ENCODE results near the gene PTPRA. TPM values are rescaled to one million over a fixed set of nuclear protein-coding genes. Genes with fewer than 3 reads are reported as not detected.

Gene PTPRA
- total and polyA plus RNA-seq, 10 of the 15 experiments (the other 5 are each of a cell fraction or from before 2014, with no cell fraction given): 3.9 to 62.1 (median 34.6) TPM

DNA sequence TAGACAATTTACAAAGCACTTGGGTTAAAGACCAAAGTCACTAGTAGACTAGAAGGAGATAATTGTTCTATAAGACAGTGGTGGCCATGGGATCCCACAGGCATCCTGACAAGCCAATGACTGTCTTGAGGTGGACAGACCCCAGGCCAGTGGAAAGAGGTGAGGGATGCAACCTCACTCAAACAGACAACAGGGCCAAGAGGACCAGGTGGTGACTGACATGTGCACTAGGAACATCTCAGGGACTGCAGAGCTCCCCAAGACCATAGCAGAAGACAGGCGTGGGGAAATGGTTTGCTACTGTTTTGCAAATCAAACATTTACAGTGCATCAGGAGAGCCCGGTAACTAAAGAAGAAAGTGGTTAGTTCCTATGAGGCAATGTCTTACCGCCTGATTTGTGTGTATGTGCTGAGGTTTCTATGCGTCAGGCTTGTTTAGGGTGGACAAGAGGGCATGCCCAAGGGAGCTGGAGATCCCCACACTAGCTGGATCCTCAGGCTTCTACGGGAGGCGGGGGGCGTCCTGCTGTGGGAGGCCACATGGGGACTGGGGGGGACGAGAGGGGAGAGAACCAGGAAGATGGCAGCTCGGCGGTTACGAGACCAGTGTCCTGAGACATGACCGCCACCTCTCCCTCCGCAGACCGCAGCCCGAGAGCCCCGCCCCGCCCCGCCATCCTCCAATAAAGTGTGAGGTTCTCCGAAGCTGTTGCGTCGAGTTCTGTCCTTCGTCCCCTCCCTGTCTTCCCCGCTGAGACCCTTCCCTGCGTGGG is 171.9 kb downstream of the PTPRA start (continued):
- TF ChIP-seq, protein P1, sequence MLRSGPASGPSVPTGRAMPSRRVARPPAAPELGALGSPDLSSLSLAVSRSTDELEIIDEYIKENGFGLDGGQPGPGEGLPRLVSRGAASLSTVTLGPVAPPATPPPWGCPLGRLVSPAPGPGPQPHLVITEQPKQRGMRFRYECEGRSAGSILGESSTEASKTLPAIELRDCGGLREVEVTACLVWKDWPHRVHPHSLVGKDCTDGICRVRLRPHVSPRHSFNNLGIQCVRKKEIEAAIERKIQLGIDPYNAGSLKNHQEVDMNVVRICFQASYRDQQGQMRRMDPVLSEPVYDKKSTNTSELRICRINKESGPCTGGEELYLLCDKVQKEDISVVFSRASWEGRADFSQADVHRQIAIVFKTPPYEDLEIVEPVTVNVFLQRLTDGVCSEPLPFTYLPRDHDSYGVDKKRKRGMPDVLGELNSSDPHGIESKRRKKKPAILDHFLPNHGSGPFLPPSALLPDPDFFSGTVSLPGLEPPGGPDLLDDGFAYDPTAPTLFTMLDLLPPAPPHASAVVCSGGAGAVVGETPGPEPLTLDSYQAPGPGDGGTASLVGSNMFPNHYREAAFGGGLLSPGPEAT (IDR thresholded peaks at IDR 0.05; ENCODE audit: low read depth): peak; percentile 61; the same call in 1 of the 2 replicates
- TF ChIP-seq MXI1 (IDR thresholded peaks at IDR 0.05; ENCODE audit: low read depth, low read length): no peak
- TF ChIP-seq POLR2AphosphoS5 (IDR thresholded peaks at IDR 0.05; ENCODE audit: low read length): no peak
- no peak for TF ChIP-seq ZNF384 (IDR thresholded peaks at IDR 0.05; ENCODE audit: borderline replicate concordance, low read depth, low read length)
- 0 out of 2 replicates have a peak, but pooled peaks have one; percentile 46 for TF ChIP-seq NBN (IDR thresholded peaks at IDR 0.05)
- 0 out of 2 replicates have a peak, but pooled peaks have one; percentile 33 for TF ChIP-seq SMARCA5 (IDR thresholded peaks at IDR 0.05)
- no peak for TF ChIP-seq SMC3 (IDR thresholded peaks at IDR 0.05; ENCODE audit: borderline replicate concordance, low read length)
- no peak for TF ChIP-seq TCF3 (IDR thresholded peaks at IDR 0.05; ENCODE audit: borderline replicate concordance, insufficient read depth, low read depth, low read length)
- peak; percentile 63 for TF ChIP-seq MEF2B (IDR thresholded peaks at IDR 0.05; ENCODE audit: partially characterized antibody, poor library complexity, severe bottlenecking)
- TF ChIP-seq, protein P2, sequence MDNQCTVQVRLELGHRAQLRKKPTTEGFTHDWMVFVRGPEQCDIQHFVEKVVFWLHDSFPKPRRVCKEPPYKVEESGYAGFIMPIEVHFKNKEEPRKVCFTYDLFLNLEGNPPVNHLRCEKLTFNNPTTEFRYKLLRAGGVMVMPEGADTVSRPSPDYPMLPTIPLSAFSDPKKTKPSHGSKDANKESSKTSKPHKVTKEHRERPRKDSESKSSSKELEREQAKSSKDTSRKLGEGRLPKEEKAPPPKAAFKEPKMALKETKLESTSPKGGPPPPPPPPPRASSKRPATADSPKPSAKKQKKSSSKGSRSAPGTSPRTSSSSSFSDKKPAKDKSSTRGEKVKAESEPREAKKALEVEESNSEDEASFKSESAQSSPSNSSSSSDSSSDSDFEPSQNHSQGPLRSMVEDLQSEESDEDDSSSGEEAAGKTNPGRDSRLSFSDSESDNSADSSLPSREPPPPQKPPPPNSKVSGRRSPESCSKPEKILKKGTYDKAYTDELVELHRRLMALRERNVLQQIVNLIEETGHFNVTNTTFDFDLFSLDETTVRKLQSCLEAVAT (IDR thresholded peaks at IDR 0.05): peak; percentile 80
- TF ChIP-seq ZNF24 (IDR thresholded peaks at IDR 0.05): no peak
- TF ChIP-seq ZNF207 (IDR thresholded peaks at IDR 0.05; ENCODE audit: borderline replicate concordance): no peak
- peak; percentile 37; the same call in 1 of the 2 replicates for TF ChIP-seq CREM (IDR thresholded peaks at IDR 0.05; ENCODE audit: low read depth)
